Activated CD4-positive, CD25-positive, alpha-beta regulatory T cell treated with anti-CD3 and anti-CD28 coated beads, Interleukin-2, amount 50 U/mL, for 16 hours (primary cell): ENCODE results near the gene SLC22A5.
"Not testable (repeated sequence)": the region's sequence is repeated elsewhere in the genome, so short reads cannot be mapped to it uniquely, and the experiment has no call there.

Experiments
- DNase-seq: peaks from one replicate; pipeline ENCODE4 v3.0.0-alpha.2; 2020; ENCODE audit warnings: low read depth, low spot score

The SLC22A5 gene

DNA sequence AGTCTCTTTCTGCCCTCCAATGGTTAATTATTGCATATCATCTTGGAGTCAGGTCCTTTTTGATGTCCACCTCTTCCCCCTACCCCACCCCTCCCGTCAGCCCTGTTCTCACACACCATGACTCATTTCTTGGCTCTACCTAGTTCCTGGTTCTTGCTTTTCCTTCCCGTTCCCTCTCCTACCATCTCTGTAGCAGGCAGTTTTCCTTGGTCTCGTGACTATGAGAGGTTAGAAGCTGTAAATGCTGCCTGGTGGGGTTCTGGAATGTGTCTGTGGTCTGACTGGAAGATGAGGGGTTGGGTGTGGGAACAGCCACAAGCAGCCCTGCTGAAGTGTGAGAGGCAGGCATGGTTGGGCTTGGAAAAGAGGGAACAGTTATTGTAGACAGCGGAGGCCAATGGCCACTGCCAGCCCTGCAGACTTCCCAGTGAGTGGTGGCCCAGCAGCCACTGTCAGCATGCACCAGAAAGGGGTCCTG lies 18.2 kb downstream of the SLC22A5 start:
- no peak for DNase-seq

DNA sequence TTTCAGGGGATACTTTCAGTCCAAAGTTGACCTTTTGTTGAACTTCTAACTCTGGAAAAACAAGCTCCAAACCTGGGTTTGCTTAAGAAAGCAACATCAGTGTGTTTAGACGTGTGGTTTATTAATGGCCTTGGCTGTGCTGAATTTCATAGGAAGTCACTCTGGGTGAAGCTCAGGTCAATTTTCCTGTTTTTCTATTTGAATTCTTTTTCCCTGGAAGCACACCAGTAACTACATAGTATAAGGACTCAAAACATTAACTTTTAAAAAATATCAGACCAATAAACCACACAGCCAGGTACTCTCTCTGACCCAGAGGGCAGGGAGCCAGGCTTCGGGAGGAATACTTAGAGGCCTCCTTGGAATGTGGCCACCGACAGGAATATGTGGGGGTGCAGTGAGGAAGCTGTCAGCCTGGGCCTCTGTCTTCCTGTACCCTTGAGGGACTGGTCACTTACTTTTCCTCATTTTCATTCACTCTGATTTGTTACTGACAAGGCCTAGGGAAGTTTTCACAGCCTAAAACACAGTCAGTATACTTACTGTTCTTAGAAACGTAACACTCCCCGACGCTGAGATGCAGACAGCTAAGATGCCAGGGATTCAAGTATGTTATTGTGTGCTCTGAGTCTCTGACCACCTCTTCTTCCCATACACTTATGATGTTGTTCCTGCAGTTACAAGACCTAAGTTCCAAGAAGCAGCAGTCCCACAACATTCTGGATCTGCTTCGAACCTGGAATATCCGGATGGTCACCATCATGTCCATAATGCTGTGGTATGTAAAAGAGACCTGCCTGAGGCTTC lies 18.9 kb downstream of the SLC22A5 start:
- DNase-seq = no peak

DNA sequence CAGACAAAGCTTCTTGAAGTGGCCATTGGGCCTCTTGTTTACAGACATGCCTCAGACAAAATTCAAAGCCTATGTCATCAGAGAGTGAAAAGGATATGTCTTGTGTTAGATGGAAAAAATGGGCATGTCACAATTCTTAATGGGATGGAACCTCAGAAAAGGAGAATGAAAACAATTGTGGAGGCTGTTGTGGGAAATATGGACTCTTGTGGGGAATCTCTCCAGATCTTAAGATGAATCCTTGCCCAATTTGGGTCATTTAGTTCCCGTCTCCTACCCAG lies 19.5 kb downstream of the SLC22A5 start:
- DNase-seq = no peak

DNA sequence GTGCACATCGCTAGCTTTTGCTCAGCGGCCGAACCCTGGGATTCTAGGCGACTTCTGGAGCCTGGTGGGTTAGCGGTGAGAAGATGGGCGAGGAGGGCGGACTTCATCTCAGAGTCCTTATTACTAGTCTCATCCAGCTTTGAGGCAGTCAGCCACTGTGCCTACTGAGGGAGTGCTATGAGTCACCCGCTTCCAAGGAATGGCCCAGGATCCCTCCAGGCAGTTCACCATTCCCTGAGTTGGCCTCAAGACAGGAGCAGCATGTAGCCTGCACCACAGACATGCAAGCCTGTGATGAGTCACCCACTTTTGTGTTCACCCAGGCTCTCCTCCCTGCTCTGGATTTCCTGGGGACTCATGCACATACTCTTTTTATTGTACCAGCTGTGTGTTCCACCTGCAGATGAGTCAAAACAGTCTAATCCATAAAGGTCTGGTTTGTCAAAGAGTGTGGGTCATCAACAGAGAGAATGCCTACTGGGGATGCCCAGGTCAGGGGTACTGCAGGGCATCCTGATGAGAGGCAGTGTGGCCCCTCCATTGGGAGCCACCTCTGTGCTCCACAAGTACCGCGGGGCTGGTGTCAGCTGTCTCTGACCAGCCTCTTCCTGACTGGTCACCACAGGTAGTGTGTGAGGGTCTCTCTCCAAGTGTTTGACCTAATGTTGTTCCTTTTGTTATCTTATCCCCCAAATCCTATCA lies 20.2 kb downstream of the SLC22A5 start:
- DNase-seq = no peak

DNA sequence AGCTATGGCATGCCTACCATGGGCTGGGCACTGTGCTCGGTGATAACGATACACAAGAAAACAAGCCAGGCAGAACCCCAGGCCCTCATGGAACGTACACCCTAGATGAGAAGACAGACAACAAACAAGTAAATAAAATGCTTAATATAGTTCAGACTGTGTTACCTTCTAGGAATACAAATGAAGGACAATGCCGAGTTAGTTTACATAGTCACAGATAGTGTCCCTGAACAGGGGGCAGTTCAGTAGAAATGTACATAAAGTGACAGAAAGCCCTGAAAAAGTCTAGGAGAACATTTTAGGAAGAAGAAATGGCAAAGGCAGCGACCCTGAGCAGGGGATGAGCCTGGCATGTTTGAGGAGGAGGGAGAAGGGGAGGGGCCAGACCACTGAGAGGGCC lies 21.7 kb downstream of the SLC22A5 start:
- no peak for DNase-seq

DNA sequence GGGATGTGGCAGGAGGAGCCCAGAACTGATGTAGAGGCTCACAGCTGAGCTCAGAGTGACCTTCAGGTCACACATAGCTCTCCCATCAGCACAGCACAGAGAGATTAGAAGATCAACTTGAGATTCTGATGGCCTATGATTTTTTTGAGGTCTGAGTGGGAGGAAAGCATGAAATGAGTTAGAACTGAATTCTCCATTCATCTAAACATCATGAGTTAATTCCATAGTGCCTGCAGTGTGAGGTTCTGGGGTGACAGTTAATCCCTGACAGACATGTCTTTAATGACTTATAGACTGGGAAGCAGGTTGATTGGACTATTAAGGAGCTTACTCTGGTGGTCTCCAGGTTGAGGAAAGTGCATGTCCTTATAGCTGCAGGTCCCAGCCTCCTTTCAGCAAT lies 22.4 kb downstream of the SLC22A5 start:
- no peak for DNase-seq

DNA sequence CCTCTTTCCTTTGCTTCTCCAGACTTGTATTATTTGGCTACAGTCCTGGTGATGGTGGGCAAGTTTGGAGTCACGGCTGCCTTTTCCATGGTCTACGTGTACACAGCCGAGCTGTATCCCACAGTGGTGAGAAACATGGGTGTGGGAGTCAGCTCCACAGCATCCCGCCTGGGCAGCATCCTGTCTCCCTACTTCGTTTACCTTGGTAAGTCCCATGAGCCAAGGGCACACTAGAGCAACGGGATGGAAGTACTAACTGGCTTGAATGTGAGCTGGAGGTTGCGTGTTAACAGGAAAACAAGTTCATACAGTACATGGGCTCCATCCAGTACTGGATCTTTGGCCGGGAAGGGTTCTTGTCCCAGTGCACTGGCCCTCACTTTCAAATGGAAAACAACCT lies 22.9 kb downstream of the SLC22A5 start:
- no peak for DNase-seq

DNA sequence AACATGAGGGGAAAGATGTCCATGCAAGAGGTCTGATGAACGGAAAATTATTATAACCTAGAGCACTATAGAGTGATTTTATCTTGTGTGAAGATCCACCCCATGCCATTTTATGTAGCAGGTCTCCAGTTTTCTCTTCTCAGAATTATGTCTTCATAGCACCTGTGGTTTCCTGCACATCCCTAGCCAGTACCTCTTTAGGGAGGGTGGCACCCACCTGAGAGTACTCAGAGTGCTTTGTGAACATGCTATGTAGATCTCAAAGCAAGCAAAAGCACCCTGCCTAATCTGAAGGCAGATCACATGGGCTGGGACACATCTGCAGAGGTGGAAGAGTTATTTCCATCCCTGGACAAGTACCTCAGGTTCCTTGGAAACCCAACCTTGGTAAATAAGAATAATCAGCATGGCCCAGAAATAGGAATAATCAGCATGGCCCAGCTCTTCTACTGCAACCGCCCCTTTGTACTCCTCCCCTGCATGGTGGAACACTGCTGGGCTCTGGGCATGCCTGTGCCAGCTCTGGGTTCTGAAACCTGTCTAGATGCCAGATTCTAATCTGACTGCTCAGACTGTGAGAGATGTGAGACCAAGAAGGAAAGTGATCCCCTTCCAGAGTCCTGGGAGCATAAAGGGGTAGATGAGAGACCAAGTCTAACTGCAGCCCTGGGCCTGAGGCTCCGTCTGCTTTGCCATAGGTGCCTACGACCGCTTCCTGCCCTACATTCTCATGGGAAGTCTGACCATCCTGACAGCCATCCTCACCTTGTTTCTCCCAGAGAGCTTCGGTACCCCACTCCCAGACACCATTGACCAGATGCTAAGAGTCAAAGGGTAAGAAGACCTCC lies 23.7 kb downstream of the SLC22A5 start:
- no peak for DNase-seq

DNA sequence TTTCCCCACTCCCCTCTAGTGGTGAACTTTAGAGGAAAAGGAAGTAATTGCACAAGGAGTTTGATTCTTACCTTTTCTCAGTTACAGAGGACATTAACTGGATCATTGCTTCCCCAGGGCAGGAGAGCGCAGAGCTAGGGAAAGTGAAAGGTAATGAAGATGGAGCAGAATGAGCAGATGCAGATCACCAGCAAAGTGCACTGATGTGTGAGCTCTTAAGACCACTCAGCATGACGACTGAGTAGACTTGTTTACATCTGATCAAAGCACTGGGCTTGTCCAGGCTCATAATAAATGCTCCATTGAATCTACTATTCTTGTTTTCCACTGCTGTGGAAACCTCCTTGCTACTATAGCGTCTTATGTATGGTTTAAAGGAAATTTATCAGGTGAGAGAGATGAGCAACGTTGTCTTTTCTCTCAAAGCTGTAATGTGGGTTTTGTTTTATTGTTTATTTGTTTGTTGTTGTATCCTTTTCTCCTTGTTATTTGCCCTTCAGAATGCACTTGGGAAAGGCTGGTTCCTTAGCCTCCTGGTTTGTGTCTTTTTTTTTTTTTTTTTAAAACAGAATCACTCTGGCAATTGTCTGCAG lies 25.3 kb downstream of the SLC22A5 start:
- no peak for DNase-seq

DNA sequence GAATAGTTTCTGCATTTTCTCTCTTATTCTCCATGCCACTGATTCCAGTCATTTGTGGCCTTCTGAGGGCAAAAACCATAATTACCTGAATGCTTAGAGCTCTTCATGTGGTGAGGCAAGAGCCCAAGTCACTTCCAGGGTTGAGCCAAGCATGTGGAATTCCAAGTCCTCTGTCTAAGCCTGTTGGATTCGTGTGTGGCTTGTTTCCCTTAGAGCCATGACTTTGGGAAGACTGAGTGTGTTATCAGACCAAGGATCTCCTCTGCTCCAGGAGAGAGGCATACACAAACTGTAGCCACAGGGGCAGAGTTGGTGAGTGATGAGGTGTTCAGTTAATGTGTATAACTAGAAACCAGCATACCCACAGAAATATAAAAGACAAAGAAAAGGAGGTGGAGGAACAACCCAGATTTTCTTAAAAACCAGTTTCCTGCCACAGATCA lies 27.1 kb downstream of the SLC22A5 start:
- DNase-seq = no peak

DNA sequence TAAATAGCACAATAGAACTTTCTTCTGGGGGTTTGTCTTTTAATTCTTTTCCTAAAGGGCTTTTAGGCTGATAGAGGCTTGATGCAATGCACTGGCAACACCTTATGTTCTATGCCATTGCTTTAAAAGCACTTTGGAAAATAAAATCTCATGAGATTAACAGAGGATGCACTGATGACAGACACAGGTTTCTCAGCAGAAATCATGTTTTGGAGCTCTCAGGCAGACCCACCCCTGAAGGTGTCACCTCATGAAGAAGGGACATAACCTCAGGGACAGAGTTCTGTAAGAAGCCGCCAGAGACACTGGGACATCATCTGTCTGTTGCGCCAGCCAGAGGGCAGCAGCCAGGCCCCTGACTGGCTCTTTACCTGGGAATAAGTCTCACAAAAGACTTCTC lies 27.7 kb downstream of the SLC22A5 start:
- DNase-seq = no peak

DNA sequence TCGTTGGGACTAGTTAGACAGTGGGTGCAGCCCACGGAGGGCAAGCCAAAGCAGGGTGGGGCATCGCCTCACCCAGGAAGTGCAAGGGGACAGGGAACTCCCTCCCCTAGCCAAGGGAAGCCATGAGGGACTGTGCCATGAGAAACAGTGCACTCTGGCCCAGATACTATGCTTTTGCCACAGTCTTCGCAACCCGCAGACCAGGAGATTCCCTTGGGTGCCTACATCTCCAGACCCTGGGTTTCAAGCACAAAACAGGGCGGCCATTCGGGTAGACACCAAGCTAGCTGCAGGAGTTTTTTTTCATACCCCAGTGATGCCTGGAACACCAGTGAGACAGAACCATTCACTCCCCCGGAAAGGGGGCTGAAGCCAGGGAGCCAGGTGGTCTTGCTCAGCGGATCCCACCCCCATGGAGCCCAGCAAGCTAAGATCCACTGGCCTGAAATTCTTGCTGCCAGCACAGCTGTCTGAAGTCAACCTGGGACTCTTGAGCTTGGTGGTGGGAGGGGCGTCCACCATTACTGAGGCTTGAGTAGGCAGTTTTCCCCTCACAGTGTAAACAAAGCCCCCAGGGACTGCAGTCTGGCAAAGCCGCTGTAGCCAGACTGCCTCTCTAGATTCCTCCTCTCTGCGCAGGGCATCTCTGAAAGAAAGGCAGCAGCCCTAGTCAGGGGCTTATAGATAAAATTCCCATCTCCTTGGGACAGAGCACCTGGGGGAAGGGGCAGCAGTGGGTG lies 28.6 kb downstream of the SLC22A5 start:
- not testable (repeated sequence) for DNase-seq

DNA sequence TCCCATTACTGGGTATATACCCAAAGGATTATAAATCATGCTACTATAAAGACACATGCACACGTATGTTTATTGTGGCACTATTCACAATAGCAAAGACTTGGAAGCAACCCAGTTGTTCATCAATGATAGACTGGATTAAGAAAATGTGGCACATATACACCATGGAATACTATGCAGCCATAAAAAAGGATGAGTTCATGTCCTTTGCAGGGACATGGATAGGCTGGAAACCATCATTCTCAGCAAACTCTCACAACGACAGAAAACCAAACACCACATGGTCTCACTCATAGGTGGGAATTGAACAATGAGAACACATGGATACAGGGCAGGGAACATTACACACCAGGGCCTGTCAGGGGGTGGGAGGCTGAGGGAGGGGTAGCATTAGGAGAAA lies 34.5 kb downstream of the SLC22A5 start:
- not testable (repeated sequence) for DNase-seq

DNA sequence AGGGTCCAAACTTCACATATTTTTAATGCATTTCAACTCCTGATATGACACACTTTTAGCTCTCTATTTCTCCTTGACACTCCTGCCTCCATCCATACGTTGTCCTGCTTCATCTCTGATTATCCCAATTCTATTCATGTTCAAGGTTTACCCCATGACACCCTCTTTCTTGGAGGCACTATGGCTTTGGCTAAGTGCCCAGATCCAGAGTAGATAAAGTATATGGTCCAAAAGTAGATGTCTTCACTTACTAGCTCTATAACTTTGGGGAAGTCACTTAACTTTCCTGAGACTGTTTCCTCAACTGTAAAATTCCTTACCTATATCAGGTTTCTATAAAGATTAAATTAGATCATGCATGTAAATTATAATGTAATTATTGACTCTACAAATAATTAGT lies 36.1 kb downstream of the SLC22A5 start:
- no peak for DNase-seq

DNA sequence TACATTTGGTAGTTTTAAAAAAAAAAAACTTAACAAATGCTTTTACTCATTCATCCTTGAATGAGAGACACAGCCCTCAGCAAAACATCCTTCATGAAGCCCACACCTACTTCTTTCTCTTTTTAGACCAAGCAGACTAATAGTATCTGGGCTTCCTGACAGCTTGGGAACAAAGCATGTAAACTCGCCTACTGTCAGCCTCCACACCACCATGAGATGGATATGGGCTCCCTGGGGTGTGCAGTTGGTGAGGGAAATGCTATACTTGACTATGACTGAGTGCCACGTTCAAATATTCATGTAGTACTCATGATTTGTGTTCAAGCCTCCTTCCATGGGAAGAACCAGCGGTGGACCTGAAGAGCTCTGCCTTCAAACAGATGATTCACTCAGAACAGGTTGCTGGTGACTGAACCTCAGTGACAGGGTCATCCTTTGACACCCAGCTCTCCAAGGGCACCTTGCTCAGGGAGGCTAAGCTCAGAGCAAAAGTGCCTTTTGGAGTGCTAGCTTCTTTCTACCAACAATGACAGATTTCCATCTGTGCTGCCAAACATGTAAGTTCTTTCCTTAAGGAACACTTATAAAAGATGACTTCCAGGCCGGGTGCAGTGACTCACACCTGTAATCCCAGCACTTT lies 36.8 kb downstream of the SLC22A5 start:
- DNase-seq = no peak

DNA sequence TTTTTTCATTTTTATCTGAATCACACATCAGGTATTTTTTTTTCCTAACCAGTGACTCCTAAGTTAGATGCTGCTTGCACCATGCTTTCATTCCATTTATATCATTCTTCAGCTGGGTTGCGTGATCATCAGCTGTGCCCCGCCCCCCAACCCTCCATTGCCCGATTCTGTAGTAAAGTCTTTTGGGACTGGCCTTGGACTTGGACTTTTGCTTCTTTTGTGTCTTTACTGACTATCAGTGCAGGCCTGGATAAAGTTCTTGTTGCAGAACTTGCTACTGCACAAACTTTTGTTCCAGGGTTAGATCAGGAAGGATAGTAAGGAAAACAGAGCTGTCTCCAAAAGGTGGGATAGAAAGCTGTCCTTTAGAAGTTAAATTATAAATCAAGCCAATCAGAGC lies 38.5 kb downstream of the SLC22A5 start:
- no peak for DNase-seq

DNA sequence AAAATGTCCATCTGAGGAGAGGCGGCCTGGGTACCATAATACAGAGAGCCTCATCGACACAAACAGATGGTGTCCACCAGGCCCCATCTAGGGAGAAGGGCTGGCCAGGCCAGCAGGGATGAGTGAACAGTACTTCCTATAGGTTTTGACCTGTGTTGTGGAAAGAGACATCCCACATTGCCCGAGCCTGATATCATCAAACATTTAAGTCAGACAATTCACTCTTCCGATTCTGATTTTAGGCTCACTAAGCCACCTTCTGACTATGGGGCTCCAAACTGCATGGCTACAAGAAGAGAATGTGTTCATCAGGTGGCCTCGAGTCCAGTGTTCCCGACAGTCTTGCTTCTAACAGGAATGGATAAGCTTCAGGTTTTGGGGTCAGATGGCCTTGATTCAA lies 38.9 kb downstream of the SLC22A5 start:
- DNase-seq = no peak

DNA sequence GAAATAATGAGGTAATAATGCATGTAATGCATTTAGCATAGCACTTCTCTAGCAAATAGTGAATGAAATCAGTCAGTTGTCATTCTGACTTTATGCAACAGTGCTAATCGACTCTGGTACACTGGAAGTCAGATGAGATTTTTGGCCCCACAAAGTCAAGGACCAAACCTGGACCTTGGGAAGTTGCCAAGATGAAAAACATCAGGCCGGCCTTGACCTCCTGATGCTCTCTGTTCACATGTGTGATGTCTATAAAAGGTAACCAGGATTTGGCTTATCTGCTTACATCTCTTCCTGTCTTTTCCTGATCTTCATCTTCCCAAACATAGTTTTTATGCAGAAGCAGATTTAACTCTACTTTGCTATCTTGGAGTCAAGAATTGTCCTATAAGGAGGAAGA lies 39.5 kb downstream of the SLC22A5 start:
- DNase-seq = no peak

DNA sequence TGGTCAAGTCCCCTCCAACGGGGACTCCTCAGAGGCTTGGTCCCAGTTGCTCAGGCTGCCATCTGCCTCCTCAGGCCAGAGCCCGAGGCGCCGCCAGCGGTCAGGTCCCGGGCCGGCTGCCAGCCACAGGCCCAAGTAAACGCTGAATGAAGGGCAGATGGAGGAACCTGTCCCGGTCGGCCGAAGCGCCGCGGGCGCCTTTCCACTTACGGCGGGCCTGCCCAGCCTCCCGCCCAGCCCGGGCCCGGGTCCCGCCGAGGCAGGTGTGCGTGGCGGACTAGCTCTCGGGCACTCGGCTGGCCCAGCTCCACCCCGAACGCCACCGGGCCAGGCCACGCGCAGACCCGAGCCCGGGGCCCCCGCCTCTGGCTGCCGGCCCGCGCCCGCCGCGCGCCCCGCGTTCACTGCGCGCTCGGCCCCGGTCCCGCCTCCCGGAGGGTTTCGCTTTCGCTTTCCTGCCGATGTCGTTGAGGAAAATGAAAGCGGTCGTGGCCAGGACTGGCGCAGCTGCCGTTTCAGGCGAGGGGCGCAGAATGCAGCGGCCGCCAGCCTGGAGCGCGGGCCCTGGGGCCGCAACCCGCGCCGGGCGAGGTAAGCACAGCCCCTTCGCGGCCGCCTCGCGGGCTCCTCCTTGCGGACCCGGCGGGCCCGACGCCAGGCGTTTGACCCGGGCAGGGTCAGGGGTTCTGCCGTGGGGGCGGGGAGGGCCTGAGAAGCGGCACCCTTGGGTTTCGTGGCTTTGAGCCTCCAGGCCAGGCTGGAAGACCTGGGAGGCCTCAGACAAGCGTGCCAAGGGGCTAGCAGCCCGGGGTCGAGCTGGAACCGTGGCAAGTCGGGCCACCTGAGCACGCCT lies 41.2 kb downstream of the SLC22A5 start:
- DNase-seq = peak; percentile 74
